K562 (cell line): ENCODE measurements around the gene TM7SF2. TPM values are rescaled to one million over a fixed set of nuclear protein-coding genes. Genes with fewer than 3 reads are reported as not detected.

Experiments
- C11orf30 ChIP-seq: fragments of 450-650 bp; IDR thresholded peaks from 2 replicates; pipeline ENCODE4 v1.6.1; 2016; ENCODE audit warnings: low read depth, mild to moderate bottlenecking
- CEBPZ ChIP-seq: fragments of 150-350 bp; IDR thresholded peaks from 2 replicates; pipeline ENCODE4 v1.6.1; 2014; ENCODE audit warnings: low read depth, mild to moderate bottlenecking, low read length, borderline replicate concordance
- DMBX1 ChIP-seq: fragments of 250-450 bp; sonication (Bioruptor Pico); IDR thresholded peaks from 2 replicates; pipeline ENCODE4 v1.8.0; 2022; ENCODE audit warnings: inconsistent platforms, mild to moderate bottlenecking, moderate library complexity, borderline replicate concordance
- GABPB2 ChIP-seq: fragments of 250-450 bp; sonication (Bioruptor Pico); conservative IDR thresholded peaks from 2 replicates; pipeline ENCODE4 v1.5.1; 2021; ENCODE audit warnings: mild to moderate bottlenecking
- IRF9 ChIP-seq: fragments of 450-650 bp; IDR thresholded peaks from 2 replicates; pipeline ENCODE4 v1.6.1; 2016; ENCODE audit warnings: missing biosample characterization, missing genetic modification characterization
- LCOR ChIP-seq: sonication (generic); formaldehyde crosslinking; IDR thresholded peaks from 2 replicates; pipeline ENCODE4 v1.8.0; 2022; ENCODE audit warnings: mild to moderate bottlenecking, missing genetic modification reagents
- NFE2 ChIP-seq: IDR thresholded peaks from 2 replicates; pipeline ENCODE4 v1.6.1; 2014; ENCODE audit warnings: antibody characterized with exemption, low read depth
- SUPT5H ChIP-seq: fragments of 450-650 bp; IDR thresholded peaks from 2 replicates; pipeline ENCODE4 v1.6.1; 2016
- U2AF2 ChIP-seq: fragments of 200-400 bp; formaldehyde crosslinking; optimal IDR thresholded peaks from 2 replicates; pipeline ENCODE3; 2017; ENCODE audit warnings: low read depth, mild to moderate bottlenecking, low read length
- ZNF644 ChIP-seq: fragments of 200-800 bp; sonication (Bioruptor generic); IDR thresholded peaks from 2 replicates; pipeline ENCODE4 v1.6.1; 2016; ENCODE audit warnings: low read depth, missing genetic modification characterization, missing compliant biosample characterization
- polyA plus RNA-seq, 8 experiments: library from polyadenylated mRNA; depleted of rRNA in 4 of 8; stranded (reverse) in 5 of 8; unstranded in 3 of 8; fragments of >200 nt; fragmentation: Nextera tagmentation in 2 of 8; fragmentation: Illumina TruSeq in 1 of 8; extraction: Ambion mirVana in 2 of 8; extraction: Trizol in 1 of 8; gene quantifications; 2 replicates each; pipeline versions ENCODE4 v1.2.1 to v1.2.3, GENCODE V29; 2011 to 2014; ENCODE audit warnings: inconsistent platforms in 1 of 8, missing spikeins in 1 of 8
- total RNA-seq, 7 experiments: library from RNA; depleted of rRNA in 6 of 7; stranded (reverse); fragments of >200 nt in 6 of 7; fragmentation: Illumina TruSeq in 2 of 7; extraction: Trizol in 2 of 7; gene quantifications; 2 replicates each; pipeline versions ENCODE4 v1.2.1 to v1.2.3, GENCODE V29; 2011 to 2021; ENCODE audit warnings: low replicate concordance in 1 of 7
- TF ChIP-seq, protein P1 (sequence below): fragments of 200-800 bp; sonication (Bioruptor generic); IDR thresholded peaks from 2 replicates; pipeline ENCODE4 v1.6.1; 2016; ENCODE audit warnings: missing genetic modification characterization, missing compliant biosample characterization
- TF ChIP-seq, protein P2 (sequence below): fragments of 450-650 bp; IDR thresholded peaks from 2 replicates; pipeline ENCODE4 v1.7.0; 2016; ENCODE audit warnings: borderline replicate concordance
- TF ChIP-seq, protein P3 (sequence below): sonication (generic); formaldehyde crosslinking; IDR thresholded peaks from 2 replicates; pipeline ENCODE4 v1.4.0; 2020; ENCODE audit warnings: mild to moderate bottlenecking, missing genetic modification reagents

The TM7SF2 gene
- total and polyA plus RNA-seq, 9 of the 15 experiments (the other 6 are each of a cell fraction or from before 2014, with no cell fraction given) = 1.2 to 22.0 (median 14.3) TPM

DNA sequence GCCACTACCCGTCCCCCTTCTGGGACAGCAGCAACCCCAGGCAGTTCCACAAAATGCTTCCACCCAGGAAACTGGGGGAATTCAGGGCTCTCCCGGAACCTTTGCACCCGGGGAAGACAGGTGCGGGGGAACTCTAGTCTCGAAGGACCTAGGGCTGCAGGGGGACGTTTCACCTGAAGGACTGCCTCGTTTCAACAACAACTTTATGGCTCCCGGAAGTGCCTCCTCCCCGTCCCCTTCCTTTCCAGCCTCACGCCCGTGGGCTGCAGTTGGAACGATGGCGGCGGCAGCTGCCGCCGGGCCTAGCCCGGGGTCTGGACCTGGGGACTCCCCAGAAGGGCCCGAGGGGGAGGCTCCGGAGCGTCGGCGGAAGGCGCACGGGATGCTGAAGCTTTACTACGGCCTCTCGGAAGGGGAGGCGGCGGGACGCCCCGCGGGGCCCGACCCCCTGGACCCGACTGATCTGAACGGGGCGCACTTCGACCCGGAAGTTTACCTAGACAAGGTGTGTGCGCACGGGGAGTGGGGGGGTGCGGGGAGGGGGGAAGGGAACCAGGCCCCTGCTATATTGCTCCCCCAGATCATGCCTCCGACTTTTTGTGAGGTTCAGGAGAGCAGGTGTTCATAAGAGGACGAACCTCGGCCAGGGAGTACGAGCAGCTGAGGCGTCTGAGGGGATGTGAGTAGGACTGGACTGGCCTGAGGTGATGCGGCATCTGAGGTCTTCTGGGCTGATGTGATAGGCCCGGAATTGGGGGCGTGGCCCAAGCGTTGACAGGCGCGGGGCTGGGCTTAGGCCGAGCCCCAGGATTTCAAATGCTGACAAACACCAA, 15.5 kb upstream of the TM7SF2 start, which contains the start of gene VPS51 (continued):
- TF ChIP-seq, protein P1, sequence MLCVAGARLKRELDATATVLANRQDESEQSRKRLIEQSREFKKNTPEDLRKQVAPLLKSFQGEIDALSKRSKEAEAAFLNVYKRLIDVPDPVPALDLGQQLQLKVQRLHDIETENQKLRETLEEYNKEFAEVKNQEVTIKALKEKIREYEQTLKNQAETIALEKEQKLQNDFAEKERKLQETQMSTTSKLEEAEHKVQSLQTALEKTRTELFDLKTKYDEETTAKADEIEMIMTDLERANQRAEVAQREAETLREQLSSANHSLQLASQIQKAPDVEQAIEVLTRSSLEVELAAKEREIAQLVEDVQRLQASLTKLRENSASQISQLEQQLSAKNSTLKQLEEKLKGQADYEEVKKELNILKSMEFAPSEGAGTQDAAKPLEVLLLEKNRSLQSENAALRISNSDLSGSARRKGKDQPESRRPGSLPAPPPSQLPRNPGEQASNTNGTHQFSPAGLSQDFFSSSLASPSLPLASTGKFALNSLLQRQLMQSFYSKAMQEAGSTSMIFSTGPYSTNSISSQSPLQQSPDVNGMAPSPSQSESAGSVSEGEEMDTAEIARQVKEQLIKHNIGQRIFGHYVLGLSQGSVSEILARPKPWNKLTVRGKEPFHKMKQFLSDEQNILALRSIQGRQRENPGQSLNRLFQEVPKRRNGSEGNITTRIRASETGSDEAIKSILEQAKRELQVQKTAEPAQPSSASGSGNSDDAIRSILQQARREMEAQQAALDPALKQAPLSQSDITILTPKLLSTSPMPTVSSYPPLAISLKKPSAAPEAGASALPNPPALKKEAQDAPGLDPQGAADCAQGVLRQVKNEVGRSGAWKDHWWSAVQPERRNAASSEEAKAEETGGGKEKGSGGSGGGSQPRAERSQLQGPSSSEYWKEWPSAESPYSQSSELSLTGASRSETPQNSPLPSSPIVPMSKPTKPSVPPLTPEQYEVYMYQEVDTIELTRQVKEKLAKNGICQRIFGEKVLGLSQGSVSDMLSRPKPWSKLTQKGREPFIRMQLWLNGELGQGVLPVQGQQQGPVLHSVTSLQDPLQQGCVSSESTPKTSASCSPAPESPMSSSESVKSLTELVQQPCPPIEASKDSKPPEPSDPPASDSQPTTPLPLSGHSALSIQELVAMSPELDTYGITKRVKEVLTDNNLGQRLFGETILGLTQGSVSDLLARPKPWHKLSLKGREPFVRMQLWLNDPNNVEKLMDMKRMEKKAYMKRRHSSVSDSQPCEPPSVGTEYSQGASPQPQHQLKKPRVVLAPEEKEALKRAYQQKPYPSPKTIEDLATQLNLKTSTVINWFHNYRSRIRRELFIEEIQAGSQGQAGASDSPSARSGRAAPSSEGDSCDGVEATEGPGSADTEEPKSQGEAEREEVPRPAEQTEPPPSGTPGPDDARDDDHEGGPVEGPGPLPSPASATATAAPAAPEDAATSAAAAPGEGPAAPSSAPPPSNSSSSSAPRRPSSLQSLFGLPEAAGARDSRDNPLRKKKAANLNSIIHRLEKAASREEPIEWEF (CRISPR knock-in tag) = no peak
- peak; percentile 63 for TF ChIP-seq IRF9 (tag)
- TF ChIP-seq ZNF644 (tag) = peak; percentile 45; the same call in 1 of the 2 replicates
- TF ChIP-seq, protein P2, sequence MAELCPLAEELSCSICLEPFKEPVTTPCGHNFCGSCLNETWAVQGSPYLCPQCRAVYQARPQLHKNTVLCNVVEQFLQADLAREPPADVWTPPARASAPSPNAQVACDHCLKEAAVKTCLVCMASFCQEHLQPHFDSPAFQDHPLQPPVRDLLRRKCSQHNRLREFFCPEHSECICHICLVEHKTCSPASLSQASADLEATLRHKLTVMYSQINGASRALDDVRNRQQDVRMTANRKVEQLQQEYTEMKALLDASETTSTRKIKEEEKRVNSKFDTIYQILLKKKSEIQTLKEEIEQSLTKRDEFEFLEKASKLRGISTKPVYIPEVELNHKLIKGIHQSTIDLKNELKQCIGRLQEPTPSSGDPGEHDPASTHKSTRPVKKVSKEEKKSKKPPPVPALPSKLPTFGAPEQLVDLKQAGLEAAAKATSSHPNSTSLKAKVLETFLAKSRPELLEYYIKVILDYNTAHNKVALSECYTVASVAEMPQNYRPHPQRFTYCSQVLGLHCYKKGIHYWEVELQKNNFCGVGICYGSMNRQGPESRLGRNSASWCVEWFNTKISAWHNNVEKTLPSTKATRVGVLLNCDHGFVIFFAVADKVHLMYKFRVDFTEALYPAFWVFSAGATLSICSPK = no peak
- peak; percentile 91 for TF ChIP-seq SUPT5H
- TF ChIP-seq, protein P3, sequence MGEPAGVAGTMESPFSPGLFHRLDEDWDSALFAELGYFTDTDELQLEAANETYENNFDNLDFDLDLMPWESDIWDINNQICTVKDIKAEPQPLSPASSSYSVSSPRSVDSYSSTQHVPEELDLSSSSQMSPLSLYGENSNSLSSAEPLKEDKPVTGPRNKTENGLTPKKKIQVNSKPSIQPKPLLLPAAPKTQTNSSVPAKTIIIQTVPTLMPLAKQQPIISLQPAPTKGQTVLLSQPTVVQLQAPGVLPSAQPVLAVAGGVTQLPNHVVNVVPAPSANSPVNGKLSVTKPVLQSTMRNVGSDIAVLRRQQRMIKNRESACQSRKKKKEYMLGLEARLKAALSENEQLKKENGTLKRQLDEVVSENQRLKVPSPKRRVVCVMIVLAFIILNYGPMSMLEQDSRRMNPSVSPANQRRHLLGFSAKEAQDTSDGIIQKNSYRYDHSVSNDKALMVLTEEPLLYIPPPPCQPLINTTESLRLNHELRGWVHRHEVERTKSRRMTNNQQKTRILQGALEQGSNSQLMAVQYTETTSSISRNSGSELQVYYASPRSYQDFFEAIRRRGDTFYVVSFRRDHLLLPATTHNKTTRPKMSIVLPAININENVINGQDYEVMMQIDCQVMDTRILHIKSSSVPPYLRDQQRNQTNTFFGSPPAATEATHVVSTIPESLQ (CRISPR knock-in tag) = no peak
- TF ChIP-seq NFE2 = peak; percentile 52; the same call in 1 of the 2 replicates
- peak; percentile 95 for TF ChIP-seq C11orf30
- TF ChIP-seq LCOR (CRISPR knock-in tag) = peak; percentile 56; the same call in 1 of the 2 replicates
- TF ChIP-seq DMBX1 (CRISPR knock-in tag) = peak; percentile 82
- TF ChIP-seq GABPB2 = no peak
- TF ChIP-seq CEBPZ = no peak
- TF ChIP-seq U2AF2 = no peak
